ENCODE results near the gene EEF1G. TPM values are rescaled to one million over a fixed set of nuclear protein-coding genes. Genes with fewer than 3 reads are reported as not detected.

EEF1G gene
- total and polyA plus RNA-seq, 2 of the 13 experiments (the other 11 are each of a cell fraction or from before 2014, with no cell fraction given), result 1,787 to 2,144 TPM

DNA sequence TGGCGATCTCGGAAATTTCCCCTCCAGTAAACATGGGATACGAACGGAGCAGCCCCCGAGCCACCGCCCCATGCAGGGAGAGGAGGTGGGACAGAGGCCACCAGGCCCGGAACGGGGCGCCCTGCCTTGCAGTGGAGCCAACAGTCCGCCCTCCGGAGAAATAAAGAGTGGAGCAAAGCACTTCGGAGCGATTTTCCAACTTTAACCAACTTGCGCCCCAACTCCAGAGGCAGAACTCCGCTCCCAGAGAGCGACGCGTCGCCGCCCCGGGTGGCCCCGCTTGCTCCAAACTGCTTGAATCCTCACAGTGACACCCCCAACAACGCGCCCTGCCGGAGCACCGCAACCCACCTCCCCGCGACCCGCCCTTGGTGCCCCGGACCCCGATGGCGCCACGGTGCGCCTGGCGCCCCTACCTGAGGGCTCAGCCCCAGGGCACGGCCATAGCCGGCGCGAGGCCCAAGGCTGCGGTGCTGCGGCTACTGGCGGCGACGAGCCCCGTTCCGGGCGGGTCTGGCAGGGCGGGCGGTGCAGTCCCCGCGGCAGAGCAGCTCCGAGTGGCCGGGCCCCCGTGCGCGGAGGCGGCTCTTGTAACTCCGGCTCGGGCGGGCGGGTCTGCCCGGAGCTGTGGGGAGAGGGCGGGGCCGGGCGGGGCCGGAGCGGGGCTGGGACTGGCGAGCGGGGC lies 27.3 kb downstream of the EEF1G start, which contains the start of gene AHNAK (continued):
- TF ChIP-seq ZNF691 (CRISPR knock-in tag; IDR thresholded peaks at IDR 0.05; ENCODE audit: borderline replicate concordance, low read depth), result no peak
- TF ChIP-seq, protein P1, sequence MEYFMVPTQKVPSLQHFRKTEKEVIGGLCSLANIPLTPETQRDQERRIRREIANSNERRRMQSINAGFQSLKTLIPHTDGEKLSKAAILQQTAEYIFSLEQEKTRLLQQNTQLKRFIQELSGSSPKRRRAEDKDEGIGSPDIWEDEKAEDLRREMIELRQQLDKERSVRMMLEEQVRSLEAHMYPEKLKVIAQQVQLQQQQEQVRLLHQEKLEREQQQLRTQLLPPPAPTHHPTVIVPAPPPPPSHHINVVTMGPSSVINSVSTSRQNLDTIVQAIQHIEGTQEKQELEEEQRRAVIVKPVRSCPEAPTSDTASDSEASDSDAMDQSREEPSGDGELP (IDR thresholded peaks at IDR 0.05; ENCODE audit: borderline replicate concordance, low read depth), result no peak
- TF ChIP-seq ZBTB49 (CRISPR knock-in tag; IDR thresholded peaks at IDR 0.05; ENCODE audit: borderline replicate concordance), result no peak
- no peak for TF ChIP-seq NRL (CRISPR knock-in tag; IDR thresholded peaks at IDR 0.05; ENCODE audit: borderline replicate concordance)
- TF ChIP-seq, protein P2, sequence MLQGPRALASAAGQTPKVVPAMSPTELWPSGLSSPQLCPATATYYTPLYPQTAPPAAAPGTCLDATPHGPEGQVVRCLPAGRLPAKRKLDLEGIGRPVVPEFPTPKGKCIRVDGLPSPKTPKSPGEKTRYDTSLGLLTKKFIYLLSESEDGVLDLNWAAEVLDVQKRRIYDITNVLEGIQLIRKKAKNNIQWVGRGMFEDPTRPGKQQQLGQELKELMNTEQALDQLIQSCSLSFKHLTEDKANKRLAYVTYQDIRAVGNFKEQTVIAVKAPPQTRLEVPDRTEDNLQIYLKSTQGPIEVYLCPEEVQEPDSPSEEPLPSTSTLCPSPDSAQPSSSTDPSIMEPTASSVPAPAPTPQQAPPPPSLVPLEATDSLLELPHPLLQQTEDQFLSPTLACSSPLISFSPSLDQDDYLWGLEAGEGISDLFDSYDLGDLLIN (CRISPR knock-in tag; IDR thresholded peaks at IDR 0.05; ENCODE audit: borderline replicate concordance), result no peak
- no peak for TF ChIP-seq NCOA5 (CRISPR knock-in tag; IDR thresholded peaks at IDR 0.05)
- TF ChIP-seq CREB1 (IDR thresholded peaks at IDR 0.05), result no peak
- TF ChIP-seq CREB1 (CRISPR knock-in tag; IDR thresholded peaks at IDR 0.05), result no peak
- no peak for TF ChIP-seq ZFYVE20 (CRISPR knock-in tag; IDR thresholded peaks at IDR 0.05; ENCODE audit: borderline replicate concordance, low read depth)
- no peak for TF ChIP-seq TBX2 (CRISPR knock-in tag; IDR thresholded peaks at IDR 0.05; ENCODE audit: borderline replicate concordance)
- TF ChIP-seq, protein P3, sequence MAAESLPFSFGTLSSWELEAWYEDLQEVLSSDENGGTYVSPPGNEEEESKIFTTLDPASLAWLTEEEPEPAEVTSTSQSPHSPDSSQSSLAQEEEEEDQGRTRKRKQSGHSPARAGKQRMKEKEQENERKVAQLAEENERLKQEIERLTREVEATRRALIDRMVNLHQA (CRISPR knock-in tag; IDR thresholded peaks at IDR 0.05), result no peak
- TF ChIP-seq PCBP2 (optimal IDR thresholded peaks at IDR 0.05; ENCODE audit: low read depth, low read length, poor library complexity, severe bottlenecking), result no peak
- TF ChIP-seq MNT (IDR thresholded peaks at IDR 0.05), result no peak
- no peak for TF ChIP-seq MBD4 (IDR thresholded peaks at IDR 0.05; ENCODE audit: borderline replicate concordance, low read length)
- TF ChIP-seq ZNF567 (CRISPR knock-in tag; IDR thresholded peaks at IDR 0.05; ENCODE audit: borderline replicate concordance), result no peak
- TF ChIP-seq ZNF562 (CRISPR knock-in tag; IDR thresholded peaks at IDR 0.05; ENCODE audit: borderline replicate concordance), result no peak
- no peak for TF ChIP-seq SIN3A (IDR thresholded peaks at IDR 0.05; ENCODE audit: borderline replicate concordance, low read depth, low read length)
- TF ChIP-seq ZNF549 (CRISPR knock-in tag; IDR thresholded peaks at IDR 0.05), result no peak
- TF ChIP-seq, protein P4, sequence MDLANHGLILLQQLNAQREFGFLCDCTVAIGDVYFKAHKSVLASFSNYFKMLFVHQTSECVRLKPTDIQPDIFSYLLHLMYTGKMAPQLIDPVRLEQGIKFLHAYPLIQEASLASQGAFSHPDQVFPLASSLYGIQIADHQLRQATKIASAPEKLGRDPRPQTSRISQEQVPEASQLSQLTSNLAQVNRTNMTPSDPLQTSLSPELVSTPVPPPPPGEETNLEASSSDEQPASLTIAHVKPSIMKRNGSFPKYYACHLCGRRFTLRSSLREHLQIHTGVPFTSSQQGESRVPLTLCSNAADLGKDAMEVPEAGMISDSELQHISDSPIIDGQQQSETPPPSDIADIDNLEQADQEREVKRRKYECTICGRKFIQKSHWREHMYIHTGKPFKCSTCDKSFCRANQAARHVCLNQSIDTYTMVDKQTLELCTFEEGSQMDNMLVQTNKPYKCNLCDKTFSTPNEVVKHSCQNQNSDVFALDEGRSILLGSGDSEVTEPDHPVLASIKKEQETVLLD (CRISPR knock-in tag; IDR thresholded peaks at IDR 0.05; ENCODE audit: low read depth), result no peak
- TF ChIP-seq HMG20A (CRISPR knock-in tag; IDR thresholded peaks at IDR 0.05; ENCODE audit: borderline replicate concordance), result no peak

All from HepG2 (cell line).